H9 (cell line): ENCODE results near the gene ZSWIM3. TPM values are rescaled to one million over a fixed set of nuclear protein-coding genes. Genes with fewer than 3 reads are reported as not detected.

Experiments used
- DNase-seq: peaks from one replicate; pipeline ENCODE4 v3.0.0-alpha.2; 2017
- H2AFZ ChIP-seq: one replicate; pipeline ENCODE4 v1.6.1; 2013; ENCODE audit warnings: mild to moderate bottlenecking, low read length, control low read depth, moderate library complexity
- H2AK5ac ChIP-seq: 2 replicates; pipeline ENCODE4 v1.6.1; 2013; ENCODE audit warnings: low read length, control low read depth, mixed read lengths; ENCODE audit not compliant: insufficient read length
- H2BK120ac ChIP-seq: one replicate; pipeline ENCODE4 v1.6.1; 2013; ENCODE audit warnings: low read depth, mild to moderate bottlenecking, low read length, control low read depth, inconsistent platforms; ENCODE audit not compliant: poor library complexity, severe bottlenecking
- H2BK12ac ChIP-seq: 2 replicates; pipeline ENCODE4 v1.6.1; 2013; ENCODE audit warnings: low read length, control low read depth, mixed read lengths, low read depth; ENCODE audit not compliant: insufficient read length
- H2BK15ac ChIP-seq: 2 replicates; pipeline ENCODE4 v1.6.1; 2013; ENCODE audit warnings: low read depth, low read length, control low read depth
- H2BK20ac ChIP-seq: one replicate; pipeline ENCODE4 v1.6.1; 2013; ENCODE audit warnings: low read depth, mild to moderate bottlenecking, low read length, control low read depth, inconsistent platforms; ENCODE audit not compliant: poor library complexity, severe bottlenecking
- H2BK5ac ChIP-seq: 2 replicates; pipeline ENCODE4 v1.6.1; 2013; ENCODE audit warnings: low read length, control low read depth, mixed read lengths; ENCODE audit not compliant: insufficient read length
- H3K14ac ChIP-seq: 2 replicates; pipeline ENCODE4 v1.6.1; 2013; ENCODE audit warnings: low read length, control low read depth; ENCODE audit not compliant: insufficient read depth
- H3K18ac ChIP-seq: 2 replicates; pipeline ENCODE4 v1.6.1; 2013; ENCODE audit warnings: low read depth, mild to moderate bottlenecking, mixed read lengths, low read length, control low read depth; ENCODE audit not compliant: insufficient read length
- H3K23ac ChIP-seq: 2 replicates; pipeline ENCODE4 v1.6.1; 2013; ENCODE audit warnings: low read length, control low read depth, mixed read lengths, low read depth; ENCODE audit not compliant: insufficient read length
- H3K23me2 ChIP-seq: 2 replicates; pipeline ENCODE4 v1.6.1; 2013; ENCODE audit warnings: low read depth, mild to moderate bottlenecking, mixed read lengths, low read length, control low read depth; ENCODE audit not compliant: insufficient read length, poor library complexity, severe bottlenecking
- H3K27ac ChIP-seq: 2 replicates; pipeline ENCODE4 v1.5.1; 2013; ENCODE audit warnings: low read length, control low read depth, mixed read lengths, low read depth; ENCODE audit not compliant: insufficient read length
- H3K27me3 ChIP-seq: 2 replicates; pipeline ENCODE4 v1.6.1; 2013; ENCODE audit warnings: low read length, control low read depth, inconsistent platforms; ENCODE audit not compliant: insufficient read depth
- H3K4ac ChIP-seq: 2 replicates; pipeline ENCODE4 v1.6.1; 2013; ENCODE audit warnings: low read depth, mild to moderate bottlenecking, control low read depth, inconsistent platforms, low read length, moderate library complexity
- H3K4me1 ChIP-seq: 2 replicates; pipeline ENCODE4 v1.6.1; 2013; ENCODE audit warnings: low read length, control low read depth, inconsistent platforms; ENCODE audit not compliant: insufficient read depth
- H3K4me2 ChIP-seq: 2 replicates; pipeline ENCODE4 v1.6.1; 2013; ENCODE audit warnings: low read length, control low read depth, mixed read lengths; ENCODE audit not compliant: insufficient read length, insufficient read depth
- H3K56ac ChIP-seq: 2 replicates; pipeline ENCODE4 v1.6.1; 2013; ENCODE audit warnings: low read depth, mild to moderate bottlenecking, mixed read lengths, low read length, control low read depth; ENCODE audit not compliant: insufficient read length
- H3K79me1 ChIP-seq: 2 replicates; pipeline ENCODE4 v1.6.1; 2013; ENCODE audit warnings: low read depth, mild to moderate bottlenecking, moderate library complexity, low read length, control low read depth, inconsistent platforms; ENCODE audit not compliant: insufficient read depth, poor library complexity, severe bottlenecking
- H3K79me2 ChIP-seq: 2 replicates; pipeline ENCODE4 v1.6.1; 2013; ENCODE audit warnings: low read length, control low read depth, inconsistent platforms; ENCODE audit not compliant: insufficient read depth
- H3K9ac ChIP-seq: 2 replicates; pipeline ENCODE4 v1.6.1; 2013; ENCODE audit warnings: low read length, control low read depth, mixed read lengths; ENCODE audit not compliant: insufficient read length; ENCODE audit errors: extremely low read depth
- H3K9me3 ChIP-seq: one replicate; pipeline ENCODE4 v1.6.1; 2013; ENCODE audit warnings: low read depth, low read length, inconsistent platforms; ENCODE audit not compliant: control insufficient read depth
- H3T11ph ChIP-seq: one replicate; pipeline ENCODE4 v1.6.1; 2013; ENCODE audit warnings: mild to moderate bottlenecking, low read length, control low read depth, inconsistent platforms
- H4K20me1 ChIP-seq: one replicate; pipeline ENCODE4 v1.6.1; 2013; ENCODE audit not compliant: control insufficient read depth, insufficient read length, insufficient read depth
- H4K5ac ChIP-seq: 2 replicates; pipeline ENCODE4 v1.6.1; 2013; ENCODE audit warnings: low read depth, mild to moderate bottlenecking, mixed read lengths, low read length, control low read depth; ENCODE audit not compliant: insufficient read length
- H4K8ac ChIP-seq: replicated peaks from 2 replicates; pipeline ENCODE4 v1.6.1; 2013; ENCODE audit warnings: low read length, control low read depth, mixed read lengths, low read depth; ENCODE audit not compliant: insufficient read length
- H4K91ac ChIP-seq: 2 replicates; pipeline ENCODE4 v1.6.1; 2013; ENCODE audit warnings: low read depth, mild to moderate bottlenecking, moderate library complexity, mixed read lengths, low read length, control low read depth; ENCODE audit not compliant: insufficient read length
- H3K27ac Mint-ChIP-seq, 3 experiments: 2 replicates in 2 of 3; 3 replicates in 1 of 3; pipeline ENCODE4 v1.8.0; 2020 to 2021; ENCODE audit warnings: mixed read lengths in 3 of 3, mild to moderate bottlenecking in 1 of 3, moderate library complexity in 1 of 3
- H3K27me3 Mint-ChIP-seq: 2 replicates; pipeline ENCODE4 v1.8.0; 2021; ENCODE audit warnings: low read depth, mild to moderate bottlenecking, moderate library complexity, mixed read lengths
- H3K36me3 Mint-ChIP-seq, 3 experiments: 2 replicates in 2 of 3; 3 replicates in 1 of 3; pipeline ENCODE4 v1.8.0; 2020 to 2021; ENCODE audit warnings: low read depth in 3 of 3, mixed read lengths in 3 of 3; ENCODE audit not compliant: insufficient read depth in 1 of 3
- H3K4me1 Mint-ChIP-seq, 2 experiments: 2 replicates each; pipeline ENCODE4 v1.8.0; 2020; ENCODE audit warnings: mixed read lengths in 2 of 2
- H3K4me3 Mint-ChIP-seq, 2 experiments: 2 replicates in 1 of 2; 3 replicates in 1 of 2; pipeline ENCODE4 v1.8.0; 2020 to 2021; ENCODE audit warnings: mild to moderate bottlenecking in 2 of 2, mixed read lengths in 2 of 2, moderate library complexity in 1 of 2
- H3K9me3 Mint-ChIP-seq, 2 experiments: 2 replicates in 1 of 2; 3 replicates in 1 of 2; pipeline ENCODE4 v1.8.0; 2020; ENCODE audit warnings: mild to moderate bottlenecking in 2 of 2, mixed read lengths in 2 of 2, moderate library complexity in 1 of 2
- WGBS: extraction: QIAGEN DNeasy Blood & Tissue Kit; methylation state at CpG from one replicate; pipeline ENCODE4 v1.1.7; 2013; ENCODE audit warnings: missing lambda C conversion rate, low lambda C conversion rate, mixed read lengths; ENCODE audit not compliant: insufficient read length; ENCODE audit errors: extremely low coverage; 5-methylcytosine and 5-hydroxymethylcytosine counted together
- total RNA-seq: library from RNA; stranded (reverse); gene quantifications from 2 replicates; pipeline ENCODE4 v1.2.1, GENCODE V29; 2021
- TF ChIP-seq, protein P1 (sequence below): fragments of 200-600 bp; sonication (generic); conservative IDR thresholded peaks from 3 replicates; pipeline ENCODE4 v1.8.0; 2021; ENCODE audit warnings: antibody characterized with exemption, mild to moderate bottlenecking

ZSWIM3 gene
- total RNA-seq, 1 experiment from 2014 or later: 8.0 TPM

DNA sequence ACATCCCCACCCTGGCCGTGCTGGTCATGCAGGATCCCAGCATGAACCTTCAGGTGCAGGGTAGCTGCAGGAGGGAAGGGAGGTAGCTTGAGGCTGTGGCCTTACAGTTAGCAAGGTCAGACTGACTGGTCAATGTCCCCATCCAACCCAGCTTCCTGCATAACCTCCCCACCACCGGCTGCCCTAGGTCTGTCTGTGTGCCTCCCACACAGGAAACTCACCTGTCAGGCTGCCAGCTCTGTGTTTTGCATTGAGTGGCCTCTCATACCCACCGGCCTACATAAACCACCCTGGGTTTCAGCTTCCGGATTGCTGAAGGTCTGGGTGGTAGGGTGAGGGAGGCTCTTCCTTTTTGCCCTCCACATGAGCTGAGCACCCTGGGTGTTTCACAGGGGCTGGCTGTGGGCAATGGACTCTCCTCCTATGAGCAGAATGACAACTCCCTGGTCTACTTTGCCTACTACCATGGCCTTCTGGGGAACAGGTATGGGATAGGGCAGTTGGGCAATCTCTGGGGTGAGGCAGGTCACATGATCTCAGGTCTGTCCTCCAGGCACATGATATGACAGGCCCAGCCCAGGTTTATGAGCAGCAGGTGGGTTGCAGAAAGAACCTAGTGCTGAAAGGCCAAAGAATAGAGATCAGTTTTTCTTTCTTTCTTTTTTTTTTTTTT, 35.5 kb downstream of the ZSWIM3 start:
- Histone ChIP-seq H3K79me1 (no peaks in the 10 kb centered on the region), H2AK5ac (no peak overlapping the region), H3K4ac (no peak overlapping the region), H2BK15ac (no peak overlapping the region), H3K23ac (no peak overlapping the region), H2BK20ac (no peak overlapping the region), H4K20me1 (no peaks in the 10 kb centered on the region), H3K27ac (no peak overlapping the region), H2BK5ac (no peak overlapping the region), H3K4me2 (no peak overlapping the region), H4K91ac (no peak overlapping the region), H3K27me3 (no peaks in the 10 kb centered on the region), H4K5ac (no peak overlapping the region), H2AFZ (no peak overlapping the region), H3T11ph (no peak overlapping the region), H3K56ac (no peak overlapping the region), H3K4me1 (no peaks in the 10 kb centered on the region), H3K79me2 (no peaks in the 10 kb centered on the region), H2BK12ac (no peak overlapping the region), H2BK120ac (no peak overlapping the region), H3K18ac (no peak overlapping the region), H3K14ac (no peak overlapping the region), H3K9ac (no peak overlapping the region), H3K9me3 (no peaks in the 10 kb centered on the region), H4K8ac (no peak overlapping the region), H3K23me2 (peaks cover 13% of the 10 kb centered on the region)
- Mint-ChIP-seq H3K27me3 (no peaks in the 10 kb centered on the region; the same call in 1 of the 2 replicates), H3K27ac (no peak overlapping the region), H3K9me3 (no peaks in the 10 kb centered on the region), H3K4me3 (peak overlapping the region; percentile 85 to 92; a peak in 4 of 5 replicates), H3K36me3 (peaks cover 12 to 41% (median 34%) of the 10 kb centered on the region in 3 experiments), H3K4me1 (peaks cover 5 to 14% of the 10 kb centered on the region in 2 experiments; a peak in 3 of 4 replicates)
- no peak for DNase-seq
- WGBS: no CpG with 5 or more reads among the region's 4 CpGs
- TF ChIP-seq, protein P1, sequence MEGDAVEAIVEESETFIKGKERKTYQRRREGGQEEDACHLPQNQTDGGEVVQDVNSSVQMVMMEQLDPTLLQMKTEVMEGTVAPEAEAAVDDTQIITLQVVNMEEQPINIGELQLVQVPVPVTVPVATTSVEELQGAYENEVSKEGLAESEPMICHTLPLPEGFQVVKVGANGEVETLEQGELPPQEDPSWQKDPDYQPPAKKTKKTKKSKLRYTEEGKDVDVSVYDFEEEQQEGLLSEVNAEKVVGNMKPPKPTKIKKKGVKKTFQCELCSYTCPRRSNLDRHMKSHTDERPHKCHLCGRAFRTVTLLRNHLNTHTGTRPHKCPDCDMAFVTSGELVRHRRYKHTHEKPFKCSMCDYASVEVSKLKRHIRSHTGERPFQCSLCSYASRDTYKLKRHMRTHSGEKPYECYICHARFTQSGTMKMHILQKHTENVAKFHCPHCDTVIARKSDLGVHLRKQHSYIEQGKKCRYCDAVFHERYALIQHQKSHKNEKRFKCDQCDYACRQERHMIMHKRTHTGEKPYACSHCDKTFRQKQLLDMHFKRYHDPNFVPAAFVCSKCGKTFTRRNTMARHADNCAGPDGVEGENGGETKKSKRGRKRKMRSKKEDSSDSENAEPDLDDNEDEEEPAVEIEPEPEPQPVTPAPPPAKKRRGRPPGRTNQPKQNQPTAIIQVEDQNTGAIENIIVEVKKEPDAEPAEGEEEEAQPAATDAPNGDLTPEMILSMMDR: no peak
